HG02970 (cell line): ENCODE results near the gene PABPN1L.

Experiments used
- ATAC-seq: cut with Tn5 transposase; IDR thresholded peaks from one replicate; pipeline ENCODE4 v1.9.1; 2021; ENCODE audit warnings: mild to moderate bottlenecking, moderate library complexity, moderate number of reproducible peaks; ENCODE audit not compliant: unreplicated experiment, low FRiP score

The PABPN1L gene

DNA sequence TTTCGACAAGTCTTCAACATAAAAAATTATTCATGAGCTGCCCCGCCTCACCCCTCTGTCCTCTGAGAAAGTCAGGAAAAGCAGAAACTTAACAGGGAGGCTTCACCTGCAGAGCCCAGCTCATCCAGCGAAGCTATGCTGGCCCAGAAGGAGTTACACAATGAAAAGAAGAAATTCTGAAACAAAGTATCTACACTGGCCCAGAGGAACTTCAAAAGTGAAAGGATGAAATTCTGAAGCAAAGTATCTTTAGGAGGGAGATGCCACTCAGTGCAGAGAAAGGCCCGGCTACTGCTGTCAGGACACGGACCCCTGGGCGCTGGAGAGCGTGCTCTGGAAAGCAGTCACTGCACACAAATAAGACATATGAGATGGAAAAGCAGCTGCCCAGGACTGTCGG is 11.3 kb downstream of the PABPN1L start:
- ATAC-seq: no peak

DNA sequence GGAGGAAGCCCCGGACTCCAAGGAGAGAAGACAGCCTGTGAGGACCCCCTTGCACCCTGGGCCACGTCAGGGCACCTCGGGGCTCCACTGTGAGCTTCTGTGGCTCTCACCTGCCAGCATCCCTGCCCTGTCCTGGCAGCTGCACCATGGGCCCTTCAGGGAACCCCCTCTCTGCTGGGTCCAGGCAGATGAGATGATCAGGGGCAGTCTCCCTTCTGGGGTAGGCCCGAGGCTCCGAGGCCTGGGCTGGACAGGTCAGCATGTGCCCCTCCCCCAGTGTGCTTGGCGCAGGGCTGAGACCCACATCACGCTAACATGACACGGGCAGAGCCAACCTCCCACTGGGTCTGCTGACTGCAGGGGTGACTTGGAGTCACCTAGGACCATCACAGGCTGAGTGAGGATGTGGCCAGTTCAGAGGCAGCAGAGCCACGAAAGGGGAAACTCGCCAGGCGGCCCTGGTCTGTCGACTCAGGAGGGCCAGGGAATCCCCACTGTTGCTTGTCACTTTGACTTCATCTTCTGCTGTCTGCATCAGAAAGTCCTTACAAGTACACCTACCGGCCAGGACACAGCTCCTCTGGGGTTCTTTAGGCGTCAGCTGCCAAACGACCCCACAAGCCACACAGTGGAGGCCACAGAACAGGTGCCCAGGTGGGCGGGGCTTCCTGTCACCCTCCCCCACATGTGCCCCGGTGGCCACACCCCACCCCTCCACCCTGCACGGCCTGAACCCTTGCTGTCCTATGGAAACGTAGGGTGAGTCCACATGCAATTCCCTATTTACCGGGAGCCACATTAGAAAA is 12.0 kb downstream of the PABPN1L start:
- no peak for ATAC-seq

DNA sequence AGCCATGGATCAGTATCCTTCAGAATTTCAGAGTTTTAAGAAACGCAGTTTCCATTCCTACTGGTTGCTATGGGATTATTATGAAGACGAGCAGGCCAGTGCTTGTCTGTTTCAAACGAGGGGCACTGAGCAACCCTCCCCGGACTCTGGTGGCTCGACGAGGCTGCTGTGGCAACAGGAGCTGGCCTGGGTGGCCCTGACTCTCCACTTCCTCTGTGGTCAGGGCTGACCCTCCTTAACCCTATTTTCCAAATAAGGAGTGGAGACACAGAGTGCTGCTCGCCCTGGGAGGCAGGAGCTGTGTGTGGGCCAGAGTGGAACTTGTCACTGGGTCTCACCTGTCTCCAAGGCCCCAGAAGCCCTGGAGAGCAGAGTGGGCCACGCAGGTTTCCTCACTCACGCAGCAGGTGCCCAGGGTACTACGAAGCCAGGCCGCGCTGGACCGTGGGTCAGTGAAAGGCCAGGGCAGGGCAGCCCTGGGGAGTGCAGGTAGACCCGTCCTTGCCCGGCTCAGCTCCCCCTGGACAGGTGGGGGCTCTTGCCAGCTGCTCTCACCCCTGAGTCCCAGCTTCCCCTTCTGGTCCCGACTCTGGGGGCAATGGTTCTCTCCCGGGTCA is 13.0 kb downstream of the PABPN1L start:
- no peak for ATAC-seq

DNA sequence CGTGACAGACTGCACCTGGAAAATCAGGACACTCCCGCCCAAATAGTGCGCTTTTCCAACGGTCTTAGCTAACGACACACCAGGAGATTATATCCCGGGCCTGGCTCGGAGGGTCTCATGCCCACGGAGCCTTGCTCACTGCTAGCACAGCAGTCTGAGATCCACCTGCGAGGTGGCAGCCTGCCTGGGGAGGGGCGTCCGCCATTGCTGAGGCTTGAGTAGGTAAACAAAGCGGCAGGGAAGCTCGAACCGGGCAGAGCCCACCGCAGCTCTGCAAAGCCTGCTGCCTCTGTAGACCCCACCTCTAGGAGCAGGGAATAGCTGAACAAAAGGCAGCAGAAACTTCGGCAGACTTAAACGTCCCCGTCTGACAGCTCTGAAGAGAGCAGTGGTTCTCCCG is 14.8 kb downstream of the PABPN1L start:
- no peak for ATAC-seq

DNA sequence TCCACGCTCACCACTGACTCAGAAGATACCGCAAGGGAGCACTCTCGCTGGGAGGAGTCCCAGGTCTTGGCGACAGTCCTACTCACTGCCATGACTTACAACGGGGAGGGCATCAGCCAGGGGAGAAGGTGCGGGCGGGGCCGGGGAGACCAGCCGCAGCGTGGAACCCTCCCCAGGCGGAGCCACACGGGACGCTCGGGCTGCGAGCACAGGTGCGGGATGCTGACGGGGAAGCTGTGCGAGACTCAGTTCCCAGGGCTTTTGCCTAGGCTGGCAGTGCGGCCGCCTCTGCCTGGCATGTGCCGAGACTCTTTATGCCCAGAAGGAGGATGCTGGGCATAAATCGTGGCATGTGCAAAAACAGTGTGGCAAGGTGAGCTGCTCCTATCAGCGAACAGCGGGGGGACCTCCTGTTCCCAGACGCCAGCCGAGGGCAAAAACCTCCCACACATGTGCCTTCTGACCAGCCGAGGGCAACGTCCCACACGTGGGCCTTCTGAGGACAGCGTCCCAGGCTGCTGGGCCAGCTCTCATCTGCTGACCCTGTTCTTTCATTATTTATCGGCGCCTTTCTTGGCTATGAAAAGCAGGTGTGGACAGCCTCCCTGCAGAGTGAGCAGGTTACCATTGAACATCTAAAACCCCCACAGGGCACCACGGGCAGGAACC is 15.8 kb downstream of the PABPN1L start:
- ATAC-seq: no peak

DNA sequence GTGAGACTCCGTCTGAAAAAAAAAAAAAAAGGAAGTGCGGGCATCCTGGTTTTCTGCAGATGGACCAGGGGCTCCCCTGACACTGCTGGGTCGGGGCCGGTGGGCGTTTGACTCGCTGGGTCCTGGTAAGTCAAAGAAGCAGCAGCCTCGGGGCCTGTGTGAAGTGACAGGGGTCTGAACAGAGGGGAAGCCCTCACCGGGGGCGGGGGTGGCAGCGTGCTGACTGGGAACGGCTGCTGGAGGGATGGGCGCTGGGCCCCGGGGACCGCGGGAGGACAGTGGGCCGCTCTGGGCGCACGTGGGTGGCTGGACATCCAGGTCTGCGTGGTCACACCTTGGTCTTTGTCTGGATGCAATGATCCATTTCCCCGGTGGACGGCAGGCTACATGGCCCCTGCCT is 17.9 kb downstream of the PABPN1L start:
- ATAC-seq: no peak

DNA sequence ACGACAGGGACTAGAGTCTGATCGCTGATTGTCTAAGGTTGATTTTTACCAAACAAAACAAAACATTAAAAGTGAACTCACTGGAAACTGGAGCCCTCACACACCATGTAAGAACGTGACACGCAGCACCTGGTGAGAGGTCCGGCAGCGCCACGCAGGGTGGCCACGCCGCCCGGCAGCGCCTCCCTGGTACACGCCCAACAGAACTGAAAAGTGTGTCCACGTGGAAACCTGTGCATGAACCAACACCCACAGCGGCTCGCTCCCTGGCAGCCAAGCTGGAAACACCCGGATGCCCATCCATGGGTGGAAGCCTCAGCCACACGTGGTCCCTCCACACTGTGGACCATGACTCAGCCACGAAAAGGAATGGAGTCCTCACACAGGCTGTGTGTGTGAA is 18.8 kb downstream of the PABPN1L start:
- ATAC-seq: no peak

DNA sequence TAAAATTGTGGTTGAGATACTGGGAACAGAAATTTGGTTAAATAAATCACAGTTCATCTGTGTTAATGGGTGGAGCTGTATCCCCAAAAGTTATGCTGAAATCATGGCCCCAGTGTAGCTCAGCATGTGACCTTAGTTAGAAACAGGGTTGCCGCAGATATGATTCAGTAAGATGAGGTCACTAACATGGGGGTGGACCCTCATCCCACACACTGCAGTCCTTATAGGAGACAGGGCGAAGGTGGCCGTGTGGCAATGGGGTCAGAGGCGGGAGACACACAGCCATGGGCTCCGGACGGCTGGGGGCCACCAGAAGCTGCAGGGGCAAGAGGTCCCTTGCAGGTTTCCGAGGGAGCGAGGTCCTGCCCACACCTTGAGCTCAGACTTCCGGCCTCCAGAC is 20.4 kb downstream of the PABPN1L start:
- ATAC-seq: no peak

DNA sequence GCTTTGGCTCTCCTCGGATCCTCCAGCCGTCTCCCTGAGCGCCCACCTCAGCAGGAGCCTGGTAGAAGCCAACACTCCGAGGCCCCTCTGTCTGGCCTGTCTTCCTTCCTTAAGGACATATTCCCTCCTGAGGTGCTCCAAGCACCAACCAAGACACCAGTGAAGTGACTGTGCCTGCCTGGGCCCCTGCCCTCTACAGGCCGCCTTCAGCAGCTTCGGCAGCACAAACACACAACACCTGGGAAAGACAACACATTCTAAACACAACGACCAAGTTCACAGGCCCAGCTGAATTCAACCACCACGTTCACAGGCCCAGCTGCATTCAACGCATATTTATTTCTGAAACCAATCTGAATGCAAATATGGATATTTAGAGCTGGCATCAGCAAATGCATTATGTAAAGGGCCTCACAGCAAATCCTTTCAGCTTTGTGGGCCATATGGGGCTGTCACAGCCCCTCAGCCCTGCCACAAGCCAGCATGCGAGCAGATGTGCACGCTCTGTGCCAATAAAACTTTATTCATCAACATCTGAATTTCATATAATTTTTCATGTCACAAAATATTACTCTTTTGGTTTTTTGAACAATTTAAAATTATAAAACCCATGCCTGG is 21.9 kb downstream of the PABPN1L start:
- no peak for ATAC-seq

DNA sequence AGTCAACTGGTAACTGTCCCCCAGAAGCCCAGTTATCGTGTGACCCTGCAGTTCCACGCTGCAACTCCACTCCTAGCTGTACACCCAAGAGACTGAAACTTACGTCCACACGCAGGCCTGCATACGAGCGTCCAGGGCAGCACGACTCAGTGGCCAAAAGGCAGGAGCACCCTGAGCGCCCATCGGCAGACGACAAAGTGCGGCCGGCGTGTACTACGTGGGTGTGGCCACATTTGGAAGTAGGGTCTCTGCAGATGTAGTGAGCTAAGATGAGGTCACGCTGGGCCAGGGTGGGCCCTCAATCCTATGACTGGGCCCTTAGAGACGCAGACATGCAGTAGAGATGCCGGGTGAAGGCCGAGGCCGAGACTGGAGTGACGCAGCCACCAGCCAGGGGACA is 23.2 kb downstream of the PABPN1L start:
- ATAC-seq: no peak

DNA sequence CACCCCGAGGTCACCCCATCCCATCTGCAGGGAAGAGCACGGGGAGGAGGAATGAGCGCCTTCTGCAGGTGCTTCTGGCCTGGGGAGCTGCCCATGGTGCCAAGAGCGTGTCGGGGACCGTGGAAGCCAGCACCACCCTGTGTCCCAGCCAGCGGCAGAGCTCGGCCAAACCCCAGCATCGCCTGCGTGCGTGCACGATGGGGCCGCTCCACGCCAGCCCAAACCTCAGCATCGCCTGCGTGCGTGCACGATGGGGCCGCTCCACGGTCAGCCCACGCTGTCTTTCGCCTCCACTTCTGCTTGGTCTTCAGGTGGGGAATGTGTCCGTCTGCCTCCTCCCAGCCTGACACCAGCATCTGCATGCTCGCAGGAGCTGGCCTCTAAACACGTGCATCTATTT is 23.7 kb downstream of the PABPN1L start:
- no peak for ATAC-seq

DNA sequence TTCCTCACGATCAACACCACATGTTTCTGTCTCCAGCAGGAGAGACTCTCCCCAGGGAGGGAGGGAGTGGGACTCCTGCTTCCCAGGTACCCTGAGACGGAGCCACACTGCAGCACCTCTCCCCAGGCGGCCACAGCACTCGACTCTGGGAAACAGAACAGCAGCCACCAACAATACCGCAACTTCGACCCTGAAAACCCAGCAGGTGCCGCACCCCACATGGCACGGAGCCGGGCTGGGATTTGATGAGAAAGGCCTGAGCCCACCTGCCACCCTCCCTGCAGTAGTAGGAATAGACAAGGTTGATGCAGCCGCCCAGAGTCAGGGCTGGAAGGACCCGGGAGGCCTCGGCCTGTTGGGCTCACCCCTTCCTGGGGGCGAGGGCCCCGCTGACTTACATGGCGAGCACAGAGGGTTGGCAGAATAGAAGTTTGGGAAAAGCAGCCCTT is 24.1 kb downstream of the PABPN1L start:
- ATAC-seq: no peak

DNA sequence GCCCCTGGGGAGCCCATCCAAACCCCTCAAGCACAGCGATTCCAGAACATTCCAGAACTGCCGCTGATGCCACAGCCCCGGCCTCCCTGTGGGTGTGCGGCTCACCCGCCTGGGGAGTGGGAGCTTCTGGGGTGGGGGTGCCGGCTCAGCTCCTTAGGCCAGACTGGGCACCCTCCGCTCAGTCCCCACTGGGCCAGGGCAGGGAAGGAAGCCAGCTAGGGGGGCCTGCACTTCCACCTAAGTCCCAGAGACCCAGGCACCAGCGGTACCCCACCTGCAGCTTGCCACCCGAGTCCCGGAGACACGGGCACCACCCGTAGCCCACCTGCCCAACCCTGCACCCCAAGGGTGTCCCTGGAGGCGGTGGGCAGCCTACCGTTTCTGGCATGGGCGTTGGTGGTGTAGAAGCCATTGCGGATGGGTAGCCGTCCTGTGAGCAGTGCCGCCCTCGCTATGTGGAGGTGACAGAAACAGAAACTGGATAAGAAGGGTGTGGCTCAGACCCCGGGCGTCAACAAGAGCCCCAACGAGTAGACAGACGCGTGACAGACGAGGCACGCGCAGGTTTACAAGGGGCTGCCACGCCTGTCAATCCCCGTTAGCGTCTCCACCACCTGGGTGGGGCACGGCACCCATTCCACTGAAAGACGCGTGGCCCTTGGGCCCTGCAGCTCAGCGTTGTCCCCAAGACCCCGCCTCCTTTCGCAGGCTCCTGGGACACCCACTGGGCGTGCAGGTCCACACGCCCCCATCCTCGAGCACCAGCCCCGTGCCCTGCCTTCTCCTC is 24.7 kb downstream of the PABPN1L start:
- no peak for ATAC-seq

DNA sequence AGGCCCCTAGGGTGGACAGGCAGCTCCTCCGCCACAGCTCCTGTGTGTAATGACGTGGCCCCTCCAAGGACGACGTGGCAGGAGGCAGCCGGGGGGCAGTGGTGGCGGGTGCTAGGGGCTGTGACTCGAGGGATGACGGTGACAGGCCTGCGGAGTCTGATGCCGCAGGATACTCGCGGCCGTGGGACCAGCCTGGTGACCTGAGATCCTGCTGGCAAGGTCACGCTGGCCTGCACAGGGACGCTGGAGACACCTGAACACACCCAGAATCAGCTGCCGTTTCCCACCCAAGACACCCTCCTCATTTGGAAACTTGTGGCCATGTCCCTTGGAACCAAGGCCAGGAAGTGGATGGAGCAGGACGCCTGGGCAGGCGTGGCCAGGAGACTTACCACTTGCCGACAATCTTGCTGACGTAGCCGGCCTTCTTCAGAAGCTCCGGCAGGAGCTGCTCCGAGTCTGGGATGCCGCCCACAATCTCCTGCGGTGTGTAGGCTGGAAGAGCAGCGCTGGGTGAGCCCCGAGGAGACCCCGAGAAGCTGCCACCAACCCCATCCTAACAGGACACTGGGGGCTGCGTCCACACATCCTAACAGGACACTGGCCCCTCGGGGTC is 25.8 kb downstream of the PABPN1L start:
- no peak for ATAC-seq

DNA sequence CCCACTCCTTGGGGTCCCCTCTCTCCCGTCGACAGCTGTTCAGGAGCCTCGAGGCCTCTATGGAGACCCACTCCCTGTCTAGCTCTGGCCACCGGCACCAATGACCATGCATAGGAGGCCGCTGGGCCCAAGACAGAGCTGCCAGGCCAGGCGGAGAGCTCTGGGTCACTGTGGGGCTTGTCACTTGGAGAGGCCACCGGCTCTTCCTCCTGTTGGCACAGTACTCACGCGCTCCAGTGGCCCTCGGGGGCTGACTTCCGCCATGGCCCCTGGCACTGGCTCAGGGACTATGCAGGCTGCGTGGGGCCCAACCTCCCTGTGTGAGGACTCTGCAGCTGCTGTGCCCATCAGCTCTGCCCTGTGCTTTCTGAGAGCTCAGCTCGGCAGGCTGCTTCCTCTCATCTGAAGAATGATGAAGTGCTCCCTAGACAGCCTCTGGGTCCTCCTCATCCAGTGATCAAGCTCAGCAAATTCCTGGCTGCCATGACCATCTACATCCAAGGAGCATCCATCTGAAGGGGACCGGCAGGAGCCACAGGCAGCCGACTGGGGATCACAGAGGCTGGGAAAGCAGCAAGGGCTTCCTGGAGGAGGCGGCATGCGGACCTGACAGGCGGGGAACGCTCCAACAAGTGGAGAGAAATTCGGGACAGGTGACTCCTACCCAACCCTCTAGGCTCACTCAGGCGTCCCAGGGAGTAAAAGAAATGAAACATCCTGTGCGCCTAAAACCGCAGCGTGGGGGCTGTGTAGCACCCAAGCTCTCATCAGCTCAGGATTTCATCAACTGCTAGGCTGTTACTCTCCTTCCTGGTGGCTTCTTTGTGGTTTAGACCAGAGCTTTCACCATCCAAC is 26.5 kb downstream of the PABPN1L start:
- ATAC-seq: no peak

DNA sequence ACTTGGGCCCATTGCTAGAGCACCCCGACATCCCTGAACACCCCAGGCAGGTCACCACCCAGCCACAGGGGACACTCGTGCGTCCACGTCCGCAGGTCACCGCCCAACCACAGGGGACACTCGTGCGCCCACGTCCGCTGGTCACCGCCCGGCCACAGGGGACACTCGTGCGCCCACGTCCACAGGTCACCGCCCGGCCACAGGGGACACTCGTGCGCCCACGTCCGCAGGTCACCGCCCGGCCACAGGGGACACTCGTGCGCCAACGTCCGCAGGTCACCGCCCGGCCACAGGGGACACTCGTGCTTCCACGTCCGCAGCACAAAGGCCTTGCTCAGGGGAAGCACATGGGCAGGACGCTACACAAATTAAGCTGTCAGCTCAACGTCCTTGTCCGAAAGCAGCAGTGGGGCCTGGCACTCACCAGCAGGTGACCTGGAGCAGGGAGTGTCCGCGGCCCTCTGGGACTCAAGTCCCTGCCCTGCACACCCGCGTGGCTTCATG is 27.4 kb downstream of the PABPN1L start:
- no peak for ATAC-seq

DNA sequence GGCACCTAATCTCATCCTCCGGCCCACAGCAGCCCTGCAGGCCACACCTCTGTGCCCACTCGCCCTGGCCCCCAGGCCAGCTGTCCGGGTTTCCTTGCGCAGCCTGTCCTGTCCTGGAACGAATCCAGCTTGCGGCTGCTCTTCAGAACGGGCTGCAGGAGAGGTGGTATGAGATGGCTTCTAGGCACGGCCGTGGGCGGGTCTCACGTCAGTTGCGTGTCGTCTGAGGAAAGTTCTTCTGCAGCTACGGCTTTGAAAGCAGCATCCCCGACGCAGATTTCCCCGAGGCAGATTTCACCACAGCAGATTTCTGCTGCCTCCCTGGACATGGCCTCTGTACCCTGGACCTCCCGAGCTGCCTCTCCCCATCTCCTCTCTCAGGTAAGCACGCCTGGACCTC is 27.9 kb downstream of the PABPN1L start:
- no peak for ATAC-seq

DNA sequence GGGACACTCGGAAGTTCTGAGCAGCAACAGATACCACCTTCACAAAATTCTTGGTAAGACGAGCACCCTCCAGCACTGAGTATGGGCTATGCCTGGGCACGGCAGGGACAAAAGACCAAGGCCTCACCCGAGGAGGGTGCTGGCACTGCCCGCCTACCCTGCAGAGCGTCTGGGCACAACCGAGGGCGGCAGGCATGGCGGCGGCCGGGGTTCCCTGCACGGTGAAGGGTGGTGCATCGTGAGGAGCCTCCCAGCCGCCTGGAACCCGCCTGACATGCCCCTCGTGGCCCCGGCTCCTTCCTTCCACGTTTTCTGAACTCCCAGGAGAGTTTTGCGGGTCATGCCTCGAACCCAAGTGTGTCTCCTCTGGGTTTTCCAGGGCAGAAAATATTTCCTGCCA is 28.7 kb downstream of the PABPN1L start:
- no peak for ATAC-seq

DNA sequence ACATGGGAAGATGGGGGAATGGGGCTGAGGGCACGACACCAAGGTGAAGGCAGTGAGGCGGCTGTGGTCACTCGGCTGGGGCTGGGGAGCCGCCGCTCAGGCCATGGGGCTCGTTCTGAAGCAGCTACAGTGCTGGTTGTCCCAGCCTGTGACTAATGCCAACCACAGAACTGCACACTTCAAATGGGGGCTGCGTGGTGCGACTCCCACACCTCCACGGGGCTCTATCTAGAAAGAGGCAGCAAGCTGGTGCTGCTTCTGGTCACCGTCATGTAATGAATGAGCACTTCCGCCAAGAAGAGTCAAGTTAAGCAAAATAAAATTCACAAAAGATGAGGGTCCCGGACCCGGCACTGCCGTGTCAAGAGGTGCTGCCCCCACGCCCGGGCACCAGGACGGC is 29.7 kb downstream of the PABPN1L start:
- no peak for ATAC-seq
